Heart left ventricle (tissue), 16 donors: Measurements from ENCODE around the gene SWI5. TPM values are rescaled to one million over a fixed set of nuclear protein-coding genes. Genes with fewer than 3 reads are reported as not detected.
A peak's percentile ranks its signal among the peaks of the same experiment; 100 is the strongest.
"Not testable (repeated sequence)": the region's sequence is repeated elsewhere in the genome, so short reads cannot be mapped to it uniquely, and the experiment has no call there.

ENCODE experiments used
- ATAC-seq, 4 donors: fragments of 200-7000 bp; cut with Tn5 transposase; one replicate each; pipeline ENCODE4 v1.9.1; 2020 to 2022; ENCODE audit warnings: moderate library complexity in 4 of 4, mild to moderate bottlenecking in 3 of 4, moderate number of reproducible peaks in 1 of 4
- DNase-seq, 5 donors: peaks; one replicate each; pipeline ENCODE4 v3.0.0-alpha.2; 2020
- H3K27ac ChIP-seq, 12 donors: fragments of 200-600 bp; sonication (generic) in 4 of 12; one replicate each; pipeline versions ENCODE4 v1.5.0 to v1.8.0; 2016 to 2022; ENCODE audit warnings: mild to moderate bottlenecking in 2 of 12
- H3K27me3 ChIP-seq, 9 donors: fragments of 200-600 bp; sonication (generic) in 2 of 9; one replicate each; pipeline versions ENCODE4 v1.5.1 to v1.8.0; 2016 to 2022; ENCODE audit warnings: mild to moderate bottlenecking in 3 of 9
- H3K36me3 ChIP-seq, 9 donors: fragments of 200-600 bp; sonication (generic) in 2 of 9; one replicate each; pipeline versions ENCODE4 v1.5.0 to v1.8.0; 2018 to 2022; ENCODE audit warnings: mild to moderate bottlenecking in 2 of 9
- H3K4me1 ChIP-seq, 12 donors: fragments of 200-600 bp; sonication (generic) in 4 of 12; one replicate each; pipeline versions ENCODE4 v1.5.0 to v1.8.0; 2016 to 2022; ENCODE audit warnings: mild to moderate bottlenecking in 3 of 12
- H3K4me3 ChIP-seq, 12 donors: fragments of 200-600 bp; sonication (generic) in 4 of 12; one replicate each; pipeline versions ENCODE4 v1.5.0 to v1.8.0; 2017 to 2022; ENCODE audit warnings: mild to moderate bottlenecking in 9 of 12, moderate library complexity in 4 of 12
- H3K9me3 ChIP-seq, 12 donors: fragments of 200-600 bp; sonication (generic) in 4 of 12; one replicate each; pipeline versions ENCODE4 v1.5.0 to v1.8.0; 2016 to 2022; ENCODE audit warnings: mild to moderate bottlenecking in 1 of 12
- CTCF ChIP-seq, 12 donors: fragments of 200-600 bp; sonication (generic) in 4 of 12; IDR thresholded peaks; one replicate each; pipeline versions ENCODE4 v1.5.0 to v1.8.0; 2018 to 2022; ENCODE audit warnings: antibody characterized with exemption in 12 of 12, mild to moderate bottlenecking in 5 of 12
- POLR2A ChIP-seq, 2 donors: fragments of 450-650 bp; IDR thresholded peaks; one replicate each; pipeline ENCODE4 v1.6.1; 2017; ENCODE audit warnings: antibody characterized with exemption in 2 of 2, mild to moderate bottlenecking in 2 of 2, moderate library complexity in 2 of 2
- WGBS, 4 donors: extraction: QIAGEN DNeasy Blood & Tissue Kit in 2 of 4; methylation state at CpG; one replicate each; pipeline versions ENCODE4 v1.1.5 to v1.1.7; 2013 to 2018; 5-methylcytosine and 5-hydroxymethylcytosine counted together
- intact Hi-C, 10 donors: fragments of 100-400 bp; cut with DNase I; formaldehyde crosslinking; loops; one replicate each; pipeline versions ENCODE4 v1.11.1 to v1.14.2; 2022
- polyA plus RNA-seq, 2 donors: library from polyadenylated mRNA; stranded (reverse); fragments of 200-250 nt; gene quantifications; one replicate each; pipeline ENCODE4 v1.2.3, GENCODE V29; 2013
- total RNA-seq, 9 donors: library from RNA; depleted of rRNA in 2 of 9; stranded (reverse); fragments of >200 nt in 2 of 9; fragmentation: NEBNext Ultra II Directional in 3 of 9; extraction: Animal tissue kit (Norgen Biotek cat#: 25700) in 3 of 9; gene quantifications; one replicate each; pipeline versions ENCODE4 v1.1.0 to v1.2.4, GENCODE V29; 2016 to 2023
- donor health status: ischemic (EF 13 %, LVEDD 7.1; RV severe dilation, severe dysfunction).
- donor health status: healthy with polysubstance abuse.
- donor health status: DM: no; HTN: yes; CAD: no.
- donor health status: DM: no; HTN: no; CAD: no.
- donor health status: ischemic (EF 25% LVEDD 6.9; RV normal size, moderate dysfunction).
- donor health status: ischemic (EF 25% LVEDD 5.7; RV mildly dilated, moderate dysfunction).
- donor health status: healthy.
- donor health status: DM: yes; HTN: yes; CAD: no.
- donor health status: ischemic (EF 35%, LVEDD 5.7; RV mildly dilated, moderate dysfunction).
- donor health status: nonischemic (EF 11% LVEDD 7.7; RV severe dilation, severe dysfunction).
- donor health status: DM: yes; HTN: yes; CAD: no.
- donor health status: PGD.
- donor health status: ischemic (EF 29% LVEDD 5.4; RV normal size, mild dysfunction).
- donor health status: nonischemic (EF 23%, LVEDD 6.1; RV moderate dilation, normal function).

Gene SWI5
- total and polyA plus RNA-seq, 11 donors, result 10.8 to 30.6 (median 18.8) TPM

DNA sequence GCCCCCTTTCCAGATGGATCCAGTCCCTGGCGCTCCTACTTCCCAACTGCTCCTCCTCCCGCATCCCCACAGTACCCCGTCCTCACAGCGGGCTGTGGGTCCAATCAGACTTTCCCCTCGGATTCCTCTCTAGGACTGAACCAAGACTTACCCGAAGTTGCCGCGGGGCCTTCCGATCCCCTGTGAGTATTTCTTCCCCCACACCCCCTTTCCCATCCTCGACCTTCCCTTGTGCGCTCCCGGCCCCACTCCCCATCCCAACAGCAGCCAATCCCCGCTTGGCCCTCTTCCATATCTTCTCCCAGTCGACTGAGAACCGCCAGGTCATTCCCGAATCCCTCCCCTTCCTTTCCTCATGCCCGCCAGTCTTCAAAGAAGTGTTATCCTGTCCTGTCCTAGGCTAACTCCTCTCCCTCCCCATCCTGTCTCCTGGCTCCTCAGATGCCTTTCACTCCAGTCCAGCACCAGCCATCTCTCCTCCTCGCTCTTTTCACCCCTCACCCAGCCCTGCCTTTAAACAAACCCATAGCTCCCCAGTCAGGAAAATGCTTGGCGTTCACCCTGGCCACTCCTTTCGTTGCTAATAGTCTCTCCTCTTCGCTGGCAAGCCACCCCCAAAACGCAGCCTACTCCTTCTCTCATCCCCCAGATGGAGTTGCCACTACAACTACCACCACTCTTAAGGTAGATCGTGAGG, 646 bp downstream of the SWI5 start:
- H3K36me3 ChIP-seq, result peaks cover 0 to 21% (median 20%) of the 10 kb centered on the region in 9 donors
- peak in 4 of 5 donors; percentile 37 to 65 (median 50) for DNase-seq
- H3K4me3 ChIP-seq, result peak overlapping the region; percentile 55 to 98 (median 92)
- intact Hi-C loops, result no loop called here
- H3K27me3 ChIP-seq, result no peaks in the 10 kb centered on the region
- 7 to 10% (median 9%) methylated on average over 23 of the region's 23 CpGs for WGBS, 4 donors
- peak overlapping the region; percentile 68 to 95 (median 86) for H3K27ac ChIP-seq
- peaks cover 0 to 41% (median 26%) of the 10 kb centered on the region in 12 donors for H3K4me1 ChIP-seq
- peak; percentile 2 to 25 (median 14) for ATAC-seq
- H3K9me3 ChIP-seq, result no peaks in the 10 kb centered on the region
- no peak for TF ChIP-seq POLR2A (IDR thresholded peaks at IDR 0.05)
- TF ChIP-seq CTCF (IDR thresholded peaks at IDR 0.05), result no peak

DNA sequence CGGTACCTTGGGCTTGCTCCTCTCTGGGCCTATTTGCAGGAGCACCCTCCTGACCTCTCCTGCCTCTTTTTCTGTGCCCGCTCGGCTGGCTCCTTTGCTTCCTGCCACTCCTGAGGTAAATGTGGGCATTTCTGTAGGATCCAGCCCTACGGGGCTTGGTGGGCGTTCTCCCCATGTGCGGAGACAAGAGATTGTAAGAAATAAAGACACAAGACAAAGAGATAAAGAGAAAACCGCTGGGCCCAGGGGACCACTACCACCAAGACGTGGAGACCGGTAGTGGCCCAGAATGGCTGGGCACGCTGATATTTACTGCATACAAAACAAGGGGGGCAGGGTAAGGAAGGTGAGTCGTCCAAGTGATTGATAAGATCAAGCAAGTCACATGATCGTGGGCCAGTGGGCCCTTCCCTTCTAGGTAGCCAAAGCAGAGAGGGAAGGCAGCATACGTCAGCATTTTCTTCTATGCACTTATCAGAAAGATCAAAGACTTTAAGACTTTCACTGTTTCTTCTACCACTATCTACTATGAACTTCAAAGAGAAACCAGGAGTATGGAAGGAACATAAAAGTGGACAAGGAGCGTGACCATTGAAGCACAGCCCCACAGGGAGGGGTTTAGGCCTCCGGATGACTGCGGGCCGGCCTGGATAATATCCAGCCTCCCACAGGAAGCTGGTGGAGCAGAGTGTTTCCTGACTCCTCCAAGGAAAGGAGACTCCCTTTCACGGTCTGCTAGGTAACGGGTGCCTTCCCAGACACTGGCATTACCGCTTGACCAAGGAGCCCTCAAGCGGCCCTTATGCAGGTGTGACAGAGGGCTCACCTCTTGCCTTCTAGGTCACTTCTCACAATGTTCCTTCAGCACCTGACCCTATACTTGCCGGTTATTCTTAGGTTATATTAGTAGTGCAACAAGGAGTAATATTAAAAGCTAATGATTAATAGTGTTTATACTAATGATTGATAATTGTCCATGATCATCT, 3.3 kb downstream of the SWI5 start:
- H3K9me3 ChIP-seq, intact Hi-C loops, H3K27me3 ChIP-seq, ATAC-seq, H3K36me3 ChIP-seq: not testable (repeated sequence)
- 53 to 68% (median 63%) methylated on average over 22 of the region's 22 CpGs for WGBS, 4 donors
- peak overlapping the region in 3 of 12 donors; percentile 7 to 16 (median 12) for H3K4me3 ChIP-seq
- H3K27ac ChIP-seq, result peak overlapping the region in 10 of 12 donors; percentile 27 to 57 (median 34)
- peak in 2 of 5 donors; percentile 33 to 35 for DNase-seq
- peaks cover 0 to 38% (median 21%) of the 10 kb centered on the region in 12 donors for H3K4me1 ChIP-seq

DNA sequence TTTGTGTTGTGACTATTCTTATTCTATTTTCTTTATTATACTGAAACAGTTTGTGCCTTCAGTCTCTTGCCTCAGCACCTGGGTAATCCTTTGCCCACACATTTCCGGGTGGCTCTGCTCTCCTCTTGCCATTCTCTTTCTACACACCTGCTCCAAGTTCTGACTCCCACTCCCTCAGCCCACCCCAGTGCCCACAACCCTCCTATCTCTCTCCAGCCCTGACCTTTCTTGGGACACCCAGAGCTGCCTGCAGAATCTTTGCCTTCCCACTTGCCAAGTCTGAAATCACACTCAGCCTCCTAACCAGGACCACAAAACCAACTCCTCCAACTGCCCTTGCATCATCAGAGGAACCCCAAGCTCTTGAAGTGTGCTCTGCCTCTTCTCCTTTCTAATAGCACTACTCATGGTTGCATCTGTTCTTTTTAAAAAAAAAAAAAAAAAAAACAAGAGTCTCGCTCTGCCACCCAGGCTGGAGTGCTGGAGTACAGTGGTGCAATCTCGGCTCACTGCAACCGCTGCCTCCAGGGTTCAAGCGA, 4.1 kb downstream of the SWI5 start:
- Histone ChIP-seq H3K4me3 (peak overlapping the region in 1 of 12 donors; percentile 7), H3K36me3 (peaks cover 0 to 3% (median 0%) of the 10 kb centered on the region in 9 donors), H3K27ac (peak overlapping the region in 6 of 12 donors; percentile 27 to 57 (median 42)), H3K4me1 (peaks cover 0 to 30% (median 14%) of the 10 kb centered on the region in 12 donors), H3K27me3 (no peaks in the 10 kb centered on the region), H3K9me3 (no peaks in the 10 kb centered on the region)
- no peak for TF ChIP-seq CTCF (IDR thresholded peaks at IDR 0.05)
- TF ChIP-seq POLR2A (IDR thresholded peaks at IDR 0.05), result no peak
- DNase-seq (no peak), ATAC-seq (no peak)
- intact Hi-C loops, result no loop called here
- 92 to 97% (median 94%) methylated on average over 5 of the region's 5 CpGs for WGBS, 4 donors

DNA sequence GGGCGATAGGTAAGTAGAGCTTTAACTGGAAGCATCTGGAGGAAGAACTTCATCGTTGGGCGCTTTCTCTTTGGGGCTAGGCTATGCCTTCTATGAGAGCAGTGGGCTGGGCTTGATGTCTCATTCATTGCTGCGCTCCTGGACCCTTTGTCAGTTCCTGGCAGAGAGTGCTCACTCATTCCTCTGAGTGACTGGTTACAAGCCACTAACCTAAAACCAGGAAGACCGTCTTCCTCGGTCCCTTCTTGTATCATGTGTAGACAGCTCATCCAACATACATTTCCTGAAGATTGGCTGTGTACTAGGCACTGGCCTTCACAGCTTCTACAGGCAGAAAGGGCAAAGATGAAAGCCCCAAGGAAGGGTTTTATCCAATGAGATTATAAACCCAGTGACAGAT, 6.4 kb downstream of the SWI5 start:
- intact Hi-C loops, result no loop called here
- 90 to 95% (median 95%) methylated on average over 6 of the region's 6 CpGs for whole genome bisulfite sequencing, 4 donors

More for the DNA sequence above, 6.4 kb downstream of the SWI5 start:
- no peak for TF ChIP-seq POLR2A (IDR thresholded peaks at IDR 0.05)
- TF ChIP-seq CTCF (IDR thresholded peaks at IDR 0.05), result no peak
- Histone ChIP-seq H3K4me3 (no peak overlapping the region), H3K27me3 (no peaks in the 10 kb centered on the region), H3K4me1 (peaks cover 0 to 25% (median 6%) of the 10 kb centered on the region in 12 donors), H3K36me3 (peaks cover 0 to 21% (median 17%) of the 10 kb centered on the region in 9 donors), H3K9me3 (no peaks in the 10 kb centered on the region), H3K27ac (no peak overlapping the region)
- DNase-seq (no peak), ATAC-seq (no peak)
